Measurements from ENCODE around the gene WNK1. TPM values are rescaled to one million over a fixed set of nuclear protein-coding genes. Genes with fewer than 3 reads are reported as not detected.

WNK1 gene
- total and polyA plus RNA-seq, 12 donors: 14.2 to 315 (median 123) TPM

DNA sequence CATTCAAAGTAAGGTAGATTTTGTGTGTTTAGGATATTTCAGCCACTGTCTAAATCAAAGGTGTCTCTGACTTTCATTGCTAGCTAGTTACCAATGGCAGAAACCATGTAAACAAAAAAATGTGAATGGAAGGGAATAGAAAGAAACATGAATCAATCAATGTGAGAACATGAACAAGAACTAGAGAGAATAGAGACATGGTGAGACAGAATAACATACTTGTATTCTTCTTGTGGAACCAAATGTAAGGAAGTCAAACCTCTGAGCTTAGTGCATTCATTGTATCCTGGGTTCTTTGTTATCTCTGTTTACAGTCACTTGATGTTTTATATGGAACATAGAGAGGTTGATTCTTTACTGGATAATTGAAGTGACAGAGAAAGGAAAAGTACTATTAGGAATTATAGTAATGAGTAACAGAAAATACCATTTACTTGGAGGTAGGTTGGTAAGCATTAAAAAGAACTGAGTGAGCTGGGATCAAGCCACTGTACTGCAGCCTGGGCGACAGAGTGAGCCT, 2.6 kb upstream of the WNK1 start:
- intact Hi-C loops (cut with DNase I): loop anchor here (5.0 to 10.0 kb wide), 6 partner anchors 65 to 205 kb away; no protein-coding TSS in a partner anchor
- TF ChIP-seq POLR2A (IDR thresholded peaks at IDR 0.05): no peak
- no peak for TF ChIP-seq CTCF (IDR thresholded peaks at IDR 0.05)
- Histone ChIP-seq H3K36me3 (replicated peaks in 1 of 2) (no peaks in the 10 kb centered on the region), H3K9me3 (replicated peaks in 1 of 3) (no peaks in the 10 kb centered on the region), H3K27me3 (no peaks in the 10 kb centered on the region), H3K4me1 (replicated peaks in 1 of 2) (peaks cover 6 to 23% of the 10 kb centered on the region in 2 donors), H3K27ac (no peak overlapping the region), H3K4me3 (no peak overlapping the region)
- DNase-seq: no peak
- 82 to 90% (median 88%) methylated on average over 1 of the region's 1 CpG for WGBS, 4 donors

DNA sequence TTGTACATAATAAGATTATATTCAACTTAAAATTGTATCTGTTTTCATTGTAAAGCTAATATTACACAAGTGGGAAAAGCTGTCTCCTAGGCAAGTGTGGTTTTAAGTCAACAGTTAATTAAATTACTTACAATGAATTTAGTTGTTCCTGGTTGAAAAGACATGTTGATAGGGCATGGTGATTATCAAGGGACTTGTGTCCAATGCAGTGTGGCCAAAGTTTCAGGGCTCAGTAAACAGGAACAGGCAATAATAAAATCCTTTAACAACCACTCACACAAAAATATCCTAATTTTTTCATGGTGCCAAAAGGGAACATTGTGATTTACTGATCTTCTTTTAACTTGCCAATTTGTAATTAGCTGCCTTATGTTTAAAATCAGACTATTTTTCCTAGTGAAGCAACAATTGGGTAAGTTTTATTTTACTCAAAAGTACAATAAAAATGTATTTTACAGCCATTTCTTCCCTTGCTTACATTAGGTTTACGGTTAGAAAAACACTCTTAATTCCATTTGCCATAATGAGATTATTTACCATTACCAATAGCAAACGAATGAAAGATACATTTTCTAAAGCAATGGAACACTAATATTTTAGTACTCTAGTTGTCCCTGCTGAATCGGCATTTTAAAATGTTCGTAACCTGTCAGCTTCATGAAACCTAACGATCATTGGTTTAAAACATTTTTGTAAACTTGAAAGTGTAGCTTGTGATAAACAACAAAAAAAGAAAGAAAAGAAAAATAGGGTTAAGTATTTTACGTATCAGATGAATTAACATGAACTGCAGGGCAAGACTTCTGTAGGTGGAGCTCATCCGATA, 1.8 kb upstream of the WNK1 start:
- H3K27me3 ChIP-seq: no peaks in the 10 kb centered on the region
- H3K4me3 ChIP-seq: peak overlapping the region in 2 of 4 donors; percentile 22 to 79
- TF ChIP-seq CTCF (IDR thresholded peaks at IDR 0.05): no peak
- no peak for TF ChIP-seq POLR2A (IDR thresholded peaks at IDR 0.05)
- 3 to 6% (median 5%) methylated on average over 7 of the region's 7 CpGs for WGBS, 4 donors
- DNase-seq: no peak
- intact Hi-C loops (cut with DNase I): loop anchor here (5.0 to 10.0 kb wide), 5 partner anchors 64 to 204 kb away; no protein-coding TSS in a partner anchor
- peak overlapping the region in 4 of 5 donors; percentile 47 to 98 (median 48) for H3K27ac ChIP-seq
- no peaks in the 10 kb centered on the region for H3K36me3 ChIP-seq (replicated peaks in 1 of 2)
- H3K4me1 ChIP-seq (replicated peaks in 1 of 2): peaks cover 9 to 31% of the 10 kb centered on the region in 2 donors
- no peaks in the 10 kb centered on the region for H3K9me3 ChIP-seq (replicated peaks in 1 of 3)

DNA sequence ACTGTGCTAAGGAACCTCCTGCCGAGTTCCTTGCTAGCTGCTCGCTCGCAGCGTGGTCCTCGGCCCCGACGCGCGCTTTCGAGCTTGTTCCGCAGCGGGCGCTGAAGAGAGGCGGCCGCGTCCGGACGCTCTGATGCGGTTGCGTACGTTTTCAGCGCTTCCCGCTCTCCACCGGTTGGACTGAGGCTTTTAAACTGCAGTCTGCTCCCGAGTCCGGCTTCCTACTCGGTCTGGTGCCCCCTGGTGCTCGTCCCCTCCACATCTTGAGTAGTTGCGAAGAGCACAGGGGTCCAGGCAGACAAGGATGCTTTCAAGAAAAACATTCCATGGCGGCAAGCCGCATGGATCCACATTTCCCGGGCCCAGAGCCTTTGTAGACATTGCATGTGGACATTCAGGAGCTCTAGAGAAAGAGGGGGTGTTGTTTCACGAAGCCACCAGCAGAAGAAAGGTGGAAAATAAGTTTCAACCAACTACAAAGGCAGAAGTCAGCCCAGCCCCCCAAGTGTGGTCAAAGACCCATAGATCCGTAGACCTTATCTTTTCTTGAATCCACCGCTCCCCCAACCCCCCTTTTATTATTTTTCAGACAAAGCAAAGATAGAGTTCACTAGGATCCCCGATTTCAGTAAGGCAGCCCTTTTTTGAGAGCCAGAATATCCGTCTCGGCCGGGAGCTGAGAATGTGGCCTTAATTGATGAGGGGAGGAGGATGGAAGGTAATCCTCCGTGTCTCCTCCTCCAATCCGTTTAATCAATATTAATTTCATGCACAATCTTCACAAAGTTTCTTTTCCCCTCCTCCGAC, 984 bp upstream of the WNK1 start:
- peak; percentile 53 to 86 (median 84) for TF ChIP-seq CTCF (IDR thresholded peaks at IDR 0.05)
- peak; percentile 42 to 69 for TF ChIP-seq POLR2A (IDR thresholded peaks at IDR 0.05)
- Histone ChIP-seq H3K27me3 (no peaks in the 10 kb centered on the region), H3K36me3 (replicated peaks in 1 of 2) (no peaks in the 10 kb centered on the region), H3K27ac (peak overlapping the region; percentile 47 to 98 (median 49)), H3K4me1 (replicated peaks in 1 of 2) (peaks cover 18 to 39% of the 10 kb centered on the region in 2 donors), H3K9me3 (replicated peaks in 1 of 3) (no peaks in the 10 kb centered on the region), H3K4me3 (peak overlapping the region in 2 of 4 donors; percentile 79 to 81)
- intact Hi-C loops (cut with DNase I): loop anchor here (5.0 to 10.0 kb wide), 5 partner anchors 63 to 203 kb away; no protein-coding TSS in a partner anchor
- 1 to 2% (median 1%) methylated on average over 26 to 42 of the region's 42 CpGs for WGBS, 4 donors
- DNase-seq: peak; percentile 85 to 97 (median 94)

Measured in adrenal gland (tissue), 12 donors.